ENCODE results near the gene TEX50. TPM values are rescaled to one million over a fixed set of nuclear protein-coding genes. Genes with fewer than 3 reads are reported as not detected.
"Not testable (repeated sequence)": the region's sequence is repeated elsewhere in the genome, so short reads cannot be mapped to it uniquely, and the experiment has no call there.

Gene TEX50
- total RNA-seq, 4 donors from 2014 or later = not detected

DNA sequence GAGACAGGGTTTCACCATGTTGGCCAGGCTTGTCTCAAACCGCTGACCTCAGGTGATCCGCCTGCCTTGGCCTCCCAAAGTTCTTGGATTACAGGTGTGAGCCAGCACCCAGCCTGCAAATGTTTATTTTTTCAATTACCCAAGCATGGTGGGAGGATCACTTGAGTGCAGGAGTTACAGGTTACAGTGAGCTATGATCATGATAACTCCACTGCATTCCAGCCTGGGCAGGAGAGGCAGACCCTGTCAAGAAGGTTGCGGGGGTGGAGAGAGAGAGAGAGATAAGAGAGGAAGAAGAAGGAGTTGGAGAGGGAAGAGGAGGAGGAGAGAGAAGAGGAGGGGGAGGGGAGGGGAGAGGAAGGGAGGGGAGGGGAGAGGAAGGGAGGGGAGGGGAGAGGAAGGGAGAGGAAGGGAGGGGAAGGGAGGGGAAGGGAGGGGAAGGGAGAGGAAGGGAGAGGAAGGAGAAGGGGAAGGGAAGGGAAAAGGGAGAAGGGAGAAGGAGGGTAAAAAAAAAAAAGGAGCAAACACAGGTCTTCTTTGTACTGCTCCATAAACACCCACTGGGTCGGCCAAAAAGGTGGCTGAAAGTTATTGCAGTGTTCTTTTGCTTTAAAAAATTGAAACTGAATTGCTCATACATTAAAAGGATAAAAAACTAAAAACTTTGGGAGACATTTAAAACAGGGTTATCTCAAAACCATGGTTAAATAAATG lies 26.5 kb upstream of the TEX50 start:
- no peak for DNase-seq (ENCODE audit: low spot score in 2 of 2)

DNA sequence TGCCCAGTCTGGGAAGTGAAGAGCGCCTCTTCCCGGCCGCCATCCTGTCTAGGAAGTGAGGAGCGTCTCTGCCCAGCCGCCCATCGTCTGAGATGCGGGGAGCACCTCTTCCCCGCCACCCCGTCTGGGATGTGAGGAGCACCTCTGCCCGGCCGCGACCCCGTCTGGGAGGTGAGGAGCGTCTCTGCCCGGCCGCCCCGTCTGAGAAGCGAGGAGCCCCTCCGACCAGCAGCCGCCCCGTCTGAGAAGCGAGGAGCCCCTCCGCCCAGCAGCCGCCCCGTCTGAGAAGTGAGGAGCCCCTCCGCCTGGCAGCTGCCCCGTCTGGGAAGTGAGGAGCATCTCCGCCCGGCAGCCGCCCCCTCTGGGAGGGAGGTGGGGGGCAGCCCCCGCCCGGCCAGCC lies 22.1 kb upstream of the TEX50 start:
- WGBS, 2 donors = 90 to 98% methylated on average over 14 to 29 of the region's 32 CpGs
- H3K4me3 ChIP-seq (ENCODE audit: low read depth, poor library complexity, severe bottlenecking); DNase-seq (ENCODE audit: low spot score in 2 of 2); intact Hi-C loops (cut with DNase I; ENCODE audit: low total_unique reads): not testable (repeated sequence)

More for the DNA sequence above, 26.5 kb upstream of the TEX50 start:
- no peak overlapping the region for H3K4me3 ChIP-seq (ENCODE audit: low read depth, poor library complexity, severe bottlenecking)
- WGBS, 2 donors = 84 to 89% methylated on average over 4 of the region's 4 CpGs
- intact Hi-C loops (cut with DNase I; ENCODE audit: low total_unique reads) = no loop called here
- TF ChIP-seq CTCF (IDR thresholded peaks at IDR 0.05) = no peak
- no peak for TF ChIP-seq POLR2A (IDR thresholded peaks at IDR 0.05)

- WGBS, 2 donors = 83 to 89% methylated on average over 4 of the region's 4 CpGs
- H3K4me3 ChIP-seq (ENCODE audit: low read depth, poor library complexity, severe bottlenecking) = no peak overlapping the region
- intact Hi-C loops (cut with DNase I; ENCODE audit: low total_unique reads) = no loop called here
- no peak for DNase-seq (ENCODE audit: low spot score in 2 of 2)
- no peak for TF ChIP-seq CTCF (IDR thresholded peaks at IDR 0.05)
- no peak for TF ChIP-seq POLR2A (IDR thresholded peaks at IDR 0.05)
These were observed 18.3 kb upstream of the TEX50 start for GRCh38 chr1:173616859-173617258.

GRCh38 chr1:173627269-173627668 lies 7.9 kb upstream of the TEX50 start:
- DNase-seq (ENCODE audit: low spot score in 2 of 2) = no peak
- no peak overlapping the region for H3K4me3 ChIP-seq (ENCODE audit: low read depth, poor library complexity, severe bottlenecking)
- TF ChIP-seq CTCF (IDR thresholded peaks at IDR 0.05) (no peak), POLR2A (IDR thresholded peaks at IDR 0.05) (no peak)
- intact Hi-C loops (cut with DNase I; ENCODE audit: low total_unique reads) = no loop called here

DNA sequence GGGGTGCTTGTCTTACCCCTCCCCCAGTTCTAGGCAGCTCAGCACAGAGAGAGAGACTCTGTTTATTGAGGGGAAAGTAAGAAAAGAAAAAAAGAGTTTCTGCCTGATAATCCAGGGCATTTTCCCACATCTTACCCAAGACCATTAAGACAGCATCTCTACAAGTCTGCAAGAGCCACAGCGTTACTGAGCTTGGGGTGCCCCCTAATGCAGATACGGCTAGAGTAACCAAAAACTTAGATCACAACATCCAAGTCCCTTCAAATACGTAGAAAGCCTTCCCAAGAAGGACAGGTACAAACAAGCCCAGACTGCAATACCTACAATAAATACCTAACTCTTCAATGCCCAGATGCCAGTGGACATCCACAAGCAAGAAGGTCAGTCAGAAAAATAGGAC lies 6.2 kb upstream of the TEX50 start:
- intact Hi-C loops (cut with DNase I; ENCODE audit: low total_unique reads) = no loop called here
- DNase-seq (ENCODE audit: low spot score in 2 of 2) = no peak
- TF ChIP-seq CTCF (IDR thresholded peaks at IDR 0.05) (no peak), POLR2A (IDR thresholded peaks at IDR 0.05) (no peak)
- H3K4me3 ChIP-seq (ENCODE audit: low read depth, poor library complexity, severe bottlenecking) = no peak overlapping the region
- WGBS, 2 donors = 77 to 83% methylated on average over 3 of the region's 3 CpGs

GRCh38 chr1:173637236-173638042 lies 2.3 kb downstream of the TEX50 start:
- H3K4me3 ChIP-seq (ENCODE audit: low read depth, poor library complexity, severe bottlenecking); DNase-seq (ENCODE audit: low spot score in 2 of 2); intact Hi-C loops (cut with DNase I; ENCODE audit: low total_unique reads): not testable (repeated sequence)
- 88 to 94% methylated on average over 6 of the region's 6 CpGs for WGBS, 2 donors
